GM12878 (cell line): ENCODE results near the gene MOBP. TPM values are rescaled to one million over a fixed set of nuclear protein-coding genes. Genes with fewer than 3 reads are reported as not detected.
A peak's percentile ranks its signal among the peaks of the same experiment; 100 is the strongest.
"Not testable (repeated sequence)": the region's sequence is repeated elsewhere in the genome, so short reads cannot be mapped to it uniquely, and the experiment has no call there.

ENCODE experiments used
- ATAC-seq: fragments of 200-7000 bp; cut with Tn5 transposase; 3 replicates; pipeline ENCODE4 v1.9.1; 2020; ENCODE audit warnings: mild to moderate bottlenecking, moderate library complexity
- BruUV-seq: library from RNA; stranded (reverse); fragments of 400-500 nt; replicated peaks from 2 replicates; lab custom pipeline; 2021; lab: Mats Ljungman, UMichigan
- CTCF ChIA-PET: fragments of 300-600 bp; sonication (Branson Sonifier 250); formaldehyde crosslinking; extraction: SDS; loops from one replicate; lab custom pipeline; 2021; ENCODE audit warnings: inconsistent platforms; lab: Yijun Ruan, JAX
- POLR2A ChIA-PET: fragments of 350-600 bp; formaldehyde crosslinking; extraction: SDS; loops from one replicate; lab custom pipeline; 2021; ENCODE audit warnings: inconsistent platforms; lab: Charles Lee
- RAD21 ChIA-PET: fragments of 300-600 bp; sonication (Branson Sonifier 250); formaldehyde crosslinking; loops from one replicate; lab custom pipeline; 2023; ENCODE audit warnings: antibody characterized with exemption; ENCODE audit not compliant: unreplicated experiment; lab: Charles Lee
- SMC1A ChIA-PET: fragments of 300-600 bp; sonication (Branson Sonifier 250); formaldehyde crosslinking; loops from one replicate; lab custom pipeline; 2023; ENCODE audit not compliant: unreplicated experiment, uncharacterized antibody; lab: Charles Lee
- DNase-seq: peaks from one replicate; pipeline ENCODE4 v3.0.0-alpha.2; 2011; ENCODE audit warnings: low read depth, low spot score
- FAIRE-seq: peaks from 3 replicates; lab custom pipeline; 2011; peaks lifted over from hg19 to GRCh38; lab: Jason Lieb, UNC
- H2AFZ ChIP-seq: 2 replicates; pipeline ENCODE4 v1.6.0; 2011; ENCODE audit warnings: low read depth, low read length, control low read depth; ENCODE audit not compliant: control insufficient read depth
- H3K27ac ChIP-seq: 2 replicates; pipeline ENCODE4 v1.5.1; 2011; ENCODE audit warnings: control low read depth; ENCODE audit not compliant: control insufficient read depth, insufficient read depth
- H3K27me3 ChIP-seq, 2 experiments: replicated peaks in 1 of 2; 2 replicates each; pipeline versions ENCODE4 v1.6.0 to v1.6.1; 2011; ENCODE audit warnings: low read length in 1 of 2; ENCODE audit not compliant: control insufficient read depth in 2 of 2, insufficient read depth in 2 of 2
- H3K36me3 ChIP-seq, 2 experiments: 2 replicates each; pipeline ENCODE4 v1.5.1; 2011; ENCODE audit warnings: low read length in 1 of 2; ENCODE audit not compliant: control insufficient read depth in 2 of 2, insufficient read depth in 2 of 2
- H3K4me1 ChIP-seq: 2 replicates; pipeline ENCODE4 v1.6.1; 2011; ENCODE audit warnings: mild to moderate bottlenecking, low read length, moderate library complexity, mixed read lengths; ENCODE audit not compliant: control insufficient read depth, insufficient read depth
- H3K4me2 ChIP-seq: 2 replicates; pipeline ENCODE4 v1.6.0; 2011; ENCODE audit warnings: control low read depth; ENCODE audit not compliant: control insufficient read depth, insufficient read depth
- H3K4me3 ChIP-seq: fragments of 200-600 bp; sonication (generic); 2 replicates; pipeline ENCODE4 v1.5.1; 2016
- H3K79me2 ChIP-seq: 2 replicates; pipeline ENCODE4 v1.6.0; 2011; ENCODE audit warnings: low read length; ENCODE audit not compliant: control insufficient read depth, insufficient read depth
- H3K9ac ChIP-seq: 2 replicates; pipeline ENCODE4 v1.8.0; 2011; ENCODE audit warnings: low read length, control low read depth, mixed read lengths; ENCODE audit not compliant: control insufficient read depth, insufficient read depth
- H3K9me3 ChIP-seq: replicated peaks from 3 replicates; pipeline ENCODE4 v1.5.1; 2011; ENCODE audit warnings: mild to moderate bottlenecking, low read length; ENCODE audit not compliant: control insufficient read depth, insufficient read depth
- H4K20me1 ChIP-seq: 2 replicates; pipeline ENCODE4 v1.6.0; 2011; ENCODE audit not compliant: control insufficient read depth, insufficient read depth
- BCL11A ChIP-seq: IDR thresholded peaks from 2 replicates; pipeline ENCODE4 v1.6.1; 2011; ENCODE audit warnings: low read depth, low read length
- GATAD2B ChIP-seq: fragments of 450-650 bp; conservative IDR thresholded peaks from 2 replicates; pipeline ENCODE4 v1.6.1; 2017; ENCODE audit warnings: low read depth, mild to moderate bottlenecking, moderate library complexity
- MYC ChIP-seq: IDR thresholded peaks from 2 replicates; pipeline ENCODE4 v1.6.1; 2011; ENCODE audit warnings: mild to moderate bottlenecking, low read length, moderate library complexity, inconsistent platforms; ENCODE audit not compliant: insufficient read depth, insufficient replicate concordance, insufficient read length, severe bottlenecking
- NFIC ChIP-seq: IDR thresholded peaks from 2 replicates; pipeline ENCODE4 v1.6.1; 2012; ENCODE audit warnings: low read depth, mild to moderate bottlenecking, inconsistent platforms, low read length, moderate library complexity
- NR2C2 ChIP-seq: IDR thresholded peaks from 2 replicates; pipeline ENCODE4 v1.6.1; 2011; ENCODE audit warnings: borderline replicate concordance, low read depth; ENCODE audit not compliant: control insufficient read depth, insufficient read length
- SRF ChIP-seq, 2 experiments: IDR thresholded peaks; 2 replicates each; pipeline ENCODE4 v1.6.1; 2011; ENCODE audit warnings: low read depth in 2 of 2, low read length in 2 of 2, mild to moderate bottlenecking in 1 of 2, moderate library complexity in 1 of 2
- YY1 ChIP-seq: IDR thresholded peaks from 2 replicates; pipeline ENCODE4 v1.6.1; 2011; ENCODE audit warnings: low read depth, mild to moderate bottlenecking, low read length
- ZNF24 ChIP-seq: fragments of 450-650 bp; IDR thresholded peaks from 2 replicates; pipeline ENCODE4 v1.6.1; 2017; ENCODE audit warnings: antibody characterized with exemption, mild to moderate bottlenecking
- WGBS: methylation state at CpG from one replicate; pipeline ENCODE4 v1.1.6; 2016; ENCODE audit warnings: low lambda C conversion rate; ENCODE audit not compliant: insufficient replicate concordance, insufficient coverage; ENCODE audit errors: missing lambda C conversion rate; 5-methylcytosine and 5-hydroxymethylcytosine counted together
- in situ Hi-C: fragments of 300-500 bp; cut with MboI; formaldehyde crosslinking; loops from 9 replicates; pipeline ENCODE4 v1.14.3; 2018; ENCODE audit warnings: mixed read lengths
- intact Hi-C: fragments of 100-400 bp; cut with micrococcal nuclease; formaldehyde crosslinking; loops from one replicate; pipeline ENCODE4 v1.14.2; 2022; ENCODE audit not compliant: unreplicated experiment
- polyA plus RNA-seq, 11 experiments: library from polyadenylated mRNA; depleted of rRNA in 4 of 11; unstranded in 6 of 11; stranded (reverse) in 5 of 11; fragments of >200 nt; fragmentation: Nextera tagmentation in 4 of 11; fragmentation: Illumina TruSeq in 1 of 11; extraction: Ambion mirVana in 4 of 11; extraction: Trizol in 1 of 11; gene quantifications; 1 replicate in 1 of 11; 2 replicates in 10 of 11; pipeline versions ENCODE4 v1.2.1 to v1.2.3, GENCODE V29; 2011 to 2016; ENCODE audit warnings: inconsistent platforms in 2 of 11, missing spikeins in 2 of 11, low read depth in 1 of 11
- total RNA-seq, 4 experiments: library from RNA; depleted of rRNA in 3 of 4; stranded (reverse); fragments of >200 nt in 3 of 4; fragmentation: Illumina TruSeq in 1 of 4; extraction: Trizol in 1 of 4; gene quantifications; 2 replicates each; pipeline versions ENCODE4 v1.2.1 to v1.2.3, GENCODE V29; 2013 to 2021
- TF ChIP-seq, protein P1 (sequence below): fragments of 450-650 bp; IDR thresholded peaks from 2 replicates; pipeline ENCODE4 v1.6.1; 2014; ENCODE audit warnings: mild to moderate bottlenecking
- TF ChIP-seq, protein P2 (sequence below), 3 experiments: IDR thresholded peaks in 2 of 3; conservative IDR thresholded peaks in 1 of 3; 2 replicates each; pipeline ENCODE4 v1.5.1; 2011; ENCODE audit warnings: low read depth in 3 of 3, low read length in 3 of 3, mild to moderate bottlenecking in 3 of 3, control low read depth in 2 of 3, moderate library complexity in 2 of 3, inconsistent platforms in 1 of 3, mixed read lengths in 1 of 3; ENCODE audit not compliant: control insufficient read depth in 2 of 3, insufficient read depth in 1 of 3; ENCODE audit errors: extremely low read depth in 1 of 3

MOBP gene
- total and polyA plus RNA-seq, 10 of the 15 experiments (the other 5 are each of a cell fraction or from before 2014, with no cell fraction given): 0.04 to 0.09 (median 0.08) TPM; not detected in 5

DNA sequence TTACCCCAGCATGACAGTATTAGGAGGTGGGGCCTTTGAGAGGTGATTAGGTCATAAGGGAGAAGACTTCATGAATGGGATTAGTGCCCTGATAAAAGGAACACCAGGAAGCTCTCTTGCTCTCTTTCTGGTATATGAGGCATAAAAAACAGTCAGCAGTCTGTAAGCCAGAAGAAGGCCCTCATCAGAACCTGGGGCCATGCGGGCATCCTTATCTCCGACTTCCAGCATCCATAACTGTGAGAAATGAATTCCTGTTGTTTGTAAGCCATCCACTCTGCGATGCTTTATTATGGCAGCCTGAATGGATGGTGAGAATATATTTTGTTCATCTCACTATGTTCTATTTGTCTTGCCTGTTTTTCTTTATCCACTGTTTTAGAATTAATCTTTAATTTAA lies 17.7 kb upstream of the MOBP start (continued):
- TF ChIP-seq ZNF24 (no peak), BCL11A (no peak), NFIC (no peak)
- TF ChIP-seq, protein P1, sequence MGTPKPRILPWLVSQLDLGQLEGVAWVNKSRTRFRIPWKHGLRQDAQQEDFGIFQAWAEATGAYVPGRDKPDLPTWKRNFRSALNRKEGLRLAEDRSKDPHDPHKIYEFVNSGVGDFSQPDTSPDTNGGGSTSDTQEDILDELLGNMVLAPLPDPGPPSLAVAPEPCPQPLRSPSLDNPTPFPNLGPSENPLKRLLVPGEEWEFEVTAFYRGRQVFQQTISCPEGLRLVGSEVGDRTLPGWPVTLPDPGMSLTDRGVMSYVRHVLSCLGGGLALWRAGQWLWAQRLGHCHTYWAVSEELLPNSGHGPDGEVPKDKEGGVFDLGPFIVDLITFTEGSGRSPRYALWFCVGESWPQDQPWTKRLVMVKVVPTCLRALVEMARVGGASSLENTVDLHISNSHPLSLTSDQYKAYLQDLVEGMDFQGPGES: no peak

DNA sequence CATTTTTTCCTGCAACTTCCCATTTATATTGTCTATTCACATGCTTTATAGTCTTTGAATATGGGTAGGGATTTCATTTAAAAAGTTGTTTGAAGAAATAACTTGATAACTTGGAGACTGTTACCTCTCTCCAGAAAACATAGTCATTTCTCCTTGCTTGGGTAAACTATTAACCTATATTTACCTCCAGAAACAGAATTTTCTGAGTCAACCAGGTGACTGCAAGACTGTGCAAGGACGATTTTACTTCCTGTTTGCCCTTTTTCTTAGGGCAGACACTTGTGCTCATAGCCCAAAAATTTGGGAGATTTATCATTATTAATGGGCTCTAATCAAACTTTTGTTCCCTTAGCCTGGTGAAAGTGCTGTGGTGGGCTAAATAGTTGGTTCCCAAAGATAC lies 14.3 kb upstream of the MOBP start:
- BruUV-seq: no TSS peak
- ATAC-seq (peak; percentile 55), DNase-seq (no peak), FAIRE-seq (no peak)
- Histone ChIP-seq H4K20me1 (no peaks in the 10 kb centered on the region), H3K9ac (no peak overlapping the region), H3K79me2 (no peaks in the 10 kb centered on the region), H3K4me2 (no peak overlapping the region), H3K27ac (no peak overlapping the region), H3K27me3 (no peaks in the 10 kb centered on the region; a peak in 2 of 4 replicates), H3K4me1 (no peaks in the 10 kb centered on the region), H2AFZ (no peak overlapping the region), H3K4me3 (no peak overlapping the region), H3K36me3 (no peaks in the 10 kb centered on the region), H3K9me3 (no peaks in the 10 kb centered on the region)
- TF ChIP-seq NR2C2 (no peak), GATAD2B (no peak), MYC (no peak), YY1 (no peak), SRF (IDR thresholded peaks at IDR 0.05; ENCODE audit: low read depth in 2 of 2, low read length in 2 of 2) (no peak)
- TF ChIP-seq, protein P2, sequence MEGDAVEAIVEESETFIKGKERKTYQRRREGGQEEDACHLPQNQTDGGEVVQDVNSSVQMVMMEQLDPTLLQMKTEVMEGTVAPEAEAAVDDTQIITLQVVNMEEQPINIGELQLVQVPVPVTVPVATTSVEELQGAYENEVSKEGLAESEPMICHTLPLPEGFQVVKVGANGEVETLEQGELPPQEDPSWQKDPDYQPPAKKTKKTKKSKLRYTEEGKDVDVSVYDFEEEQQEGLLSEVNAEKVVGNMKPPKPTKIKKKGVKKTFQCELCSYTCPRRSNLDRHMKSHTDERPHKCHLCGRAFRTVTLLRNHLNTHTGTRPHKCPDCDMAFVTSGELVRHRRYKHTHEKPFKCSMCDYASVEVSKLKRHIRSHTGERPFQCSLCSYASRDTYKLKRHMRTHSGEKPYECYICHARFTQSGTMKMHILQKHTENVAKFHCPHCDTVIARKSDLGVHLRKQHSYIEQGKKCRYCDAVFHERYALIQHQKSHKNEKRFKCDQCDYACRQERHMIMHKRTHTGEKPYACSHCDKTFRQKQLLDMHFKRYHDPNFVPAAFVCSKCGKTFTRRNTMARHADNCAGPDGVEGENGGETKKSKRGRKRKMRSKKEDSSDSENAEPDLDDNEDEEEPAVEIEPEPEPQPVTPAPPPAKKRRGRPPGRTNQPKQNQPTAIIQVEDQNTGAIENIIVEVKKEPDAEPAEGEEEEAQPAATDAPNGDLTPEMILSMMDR (IDR thresholded peaks at IDR 0.05 in 2 of 3, conservative IDR thresholded peaks at IDR 0.05 in 1 of 3; ENCODE audit: control insufficient read depth in 2 of 3, extremely low read depth in 1 of 3, insufficient read depth in 1 of 3, low read depth in 3 of 3, low read length in 3 of 3): no peak
- intact Hi-C loops: no loop called here
- ChIA-PET POLR2A (no interaction called here), RAD21 (no interaction called here), SMC1A (interaction anchor here (1.4 kb wide), 1 partner anchor 11 kb away, joined by 4 read pairs; no protein-coding TSS in a partner anchor), CTCF (no interaction called here)
- WGBS: 0% methylated on average over 1 of the region's 1 CpG
- in situ Hi-C loops: no loop called here

DNA sequence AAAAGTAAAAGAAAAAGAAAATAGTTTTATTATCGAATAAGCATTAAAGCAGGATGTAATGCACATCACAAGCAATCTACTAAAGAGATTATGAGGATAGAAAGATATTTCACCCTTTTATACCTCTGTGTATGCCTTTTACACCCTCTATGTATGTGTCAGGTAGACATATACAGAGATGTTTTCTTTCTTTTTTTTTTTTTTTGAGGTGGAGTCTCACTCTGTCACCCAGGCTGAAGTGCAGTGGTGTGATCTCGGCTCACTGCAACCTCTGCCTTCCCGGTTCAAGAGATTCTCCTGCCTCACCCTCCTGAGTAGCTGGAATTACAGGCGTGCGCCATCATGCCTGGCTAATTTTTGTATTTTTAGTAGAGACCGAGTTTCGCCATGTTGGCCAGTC lies 13.6 kb upstream of the MOBP start:
- DNase-seq, H3K27me3 ChIP-seq, BruUV-seq, H3K36me3 ChIP-seq, in situ Hi-C loops, RAD21 ChIA-PET, CTCF ChIA-PET, H2AFZ ChIP-seq, intact Hi-C loops, SMC1A ChIA-PET, H3K4me1 ChIP-seq, POLR2A ChIA-PET, ATAC-seq, FAIRE-seq, H3K4me3 ChIP-seq, H3K9ac ChIP-seq, H4K20me1 ChIP-seq, H3K79me2 ChIP-seq, H3K9me3 ChIP-seq, H3K4me2 ChIP-seq, H3K27ac ChIP-seq: not testable (repeated sequence)
- 31% methylated on average over 7 of the region's 7 CpGs for WGBS
